MM.1S (cell line): ENCODE results near the gene PICALM.

Source experiments
- EZH2phosphoT487 ChIP-seq: fragments of 300-600 bp; sonication (generic); IDR thresholded peaks from 2 replicates; pipeline ENCODE4 v1.6.1; 2018; ENCODE audit warnings: antibody characterized with exemption, low read length
- TF ChIP-seq, protein P1 (sequence below): fragments of 300-600 bp; sonication (generic); IDR thresholded peaks from 2 replicates; pipeline ENCODE4 v1.5.1; 2016; ENCODE audit warnings: antibody characterized with exemption, low read length, mixed read lengths

DNA sequence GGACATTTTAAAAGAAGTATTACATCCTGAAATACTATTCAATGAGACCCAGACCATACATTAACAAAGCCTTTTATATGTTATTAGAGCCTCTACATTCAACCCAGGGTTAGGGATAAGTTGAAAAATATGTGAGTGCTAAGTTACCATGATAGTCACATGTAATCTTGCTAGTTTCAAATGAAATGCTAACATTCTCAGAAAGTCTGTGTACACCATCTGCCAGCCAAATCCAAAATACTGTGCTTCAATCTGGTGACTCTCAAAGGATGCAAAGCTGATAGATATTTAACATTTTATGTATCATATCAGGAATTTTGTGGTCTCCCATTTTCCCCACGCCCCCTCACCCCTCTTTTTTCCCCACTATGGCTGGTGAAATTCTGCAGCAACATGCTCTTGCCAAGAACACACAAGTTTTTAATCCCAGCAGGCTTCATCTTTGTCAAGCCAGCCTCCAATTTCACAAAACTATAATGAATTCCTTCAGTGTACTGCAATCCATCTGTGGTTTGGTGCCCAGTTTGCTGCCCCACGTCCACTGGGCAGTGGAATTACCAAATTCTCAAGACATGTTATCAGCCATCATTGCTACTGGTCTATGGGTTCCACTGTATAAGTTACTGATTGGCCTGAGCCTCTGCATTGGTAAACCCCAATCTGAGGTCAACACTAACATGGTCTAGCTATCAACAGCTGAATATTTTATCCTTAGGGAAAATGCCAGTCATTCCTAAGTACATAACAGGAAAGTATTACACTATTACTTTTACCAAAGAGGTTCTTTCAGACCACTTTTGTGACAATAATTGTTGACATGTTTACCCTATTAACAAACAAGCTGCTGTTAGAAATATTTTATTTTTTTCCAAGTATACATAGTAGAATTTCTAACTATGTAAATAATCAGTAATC, 1.5 kb upstream of the PICALM start:
- TF ChIP-seq, protein P1, sequence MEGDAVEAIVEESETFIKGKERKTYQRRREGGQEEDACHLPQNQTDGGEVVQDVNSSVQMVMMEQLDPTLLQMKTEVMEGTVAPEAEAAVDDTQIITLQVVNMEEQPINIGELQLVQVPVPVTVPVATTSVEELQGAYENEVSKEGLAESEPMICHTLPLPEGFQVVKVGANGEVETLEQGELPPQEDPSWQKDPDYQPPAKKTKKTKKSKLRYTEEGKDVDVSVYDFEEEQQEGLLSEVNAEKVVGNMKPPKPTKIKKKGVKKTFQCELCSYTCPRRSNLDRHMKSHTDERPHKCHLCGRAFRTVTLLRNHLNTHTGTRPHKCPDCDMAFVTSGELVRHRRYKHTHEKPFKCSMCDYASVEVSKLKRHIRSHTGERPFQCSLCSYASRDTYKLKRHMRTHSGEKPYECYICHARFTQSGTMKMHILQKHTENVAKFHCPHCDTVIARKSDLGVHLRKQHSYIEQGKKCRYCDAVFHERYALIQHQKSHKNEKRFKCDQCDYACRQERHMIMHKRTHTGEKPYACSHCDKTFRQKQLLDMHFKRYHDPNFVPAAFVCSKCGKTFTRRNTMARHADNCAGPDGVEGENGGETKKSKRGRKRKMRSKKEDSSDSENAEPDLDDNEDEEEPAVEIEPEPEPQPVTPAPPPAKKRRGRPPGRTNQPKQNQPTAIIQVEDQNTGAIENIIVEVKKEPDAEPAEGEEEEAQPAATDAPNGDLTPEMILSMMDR: no peak
- TF ChIP-seq EZH2phosphoT487: no peak
